Loucy (cell line): ENCODE measurements around the gene D2HGDH.

ENCODE experiments used
- H2AFZ ChIP-seq: fragments of 200-600 bp; sonication (generic); 2 replicates; pipeline ENCODE4 v1.6.0; 2016; ENCODE audit warnings: antibody characterized with exemption, mild to moderate bottlenecking, low read length, moderate library complexity
- H3F3A ChIP-seq: fragments of 200-600 bp; 2 replicates; pipeline ENCODE4 v1.6.0; 2016; ENCODE audit warnings: antibody characterized with exemption, low read depth, mild to moderate bottlenecking
- H3K27me3 ChIP-seq: fragments of 200-600 bp; sonication (generic); 2 replicates; pipeline ENCODE4 v1.6.1; 2014; ENCODE audit warnings: low read length, mild to moderate bottlenecking; ENCODE audit not compliant: insufficient read depth, poor library complexity, severe bottlenecking
- H3K36me3 ChIP-seq: fragments of 200-600 bp; sonication (generic); 2 replicates; pipeline ENCODE4 v1.6.1; 2016; ENCODE audit warnings: low read length; ENCODE audit not compliant: insufficient read depth
- H3K4me1 ChIP-seq: fragments of 200-600 bp; sonication (generic); 2 replicates; pipeline ENCODE4 v1.5.1; 2014; ENCODE audit warnings: low read length, mild to moderate bottlenecking; ENCODE audit not compliant: insufficient read depth, poor library complexity, severe bottlenecking
- H3K4me2 ChIP-seq: fragments of 200-600 bp; sonication (generic); 2 replicates; pipeline ENCODE4 v1.6.0; 2014; ENCODE audit warnings: antibody characterized with exemption, low read length, low read depth, mild to moderate bottlenecking; ENCODE audit not compliant: poor library complexity, severe bottlenecking
- H3K4me3 ChIP-seq: fragments of 200-600 bp; sonication (generic); 2 replicates; pipeline ENCODE4 v1.5.1; 2014; ENCODE audit warnings: low read length, mild to moderate bottlenecking, mixed read lengths; ENCODE audit not compliant: poor library complexity, severe bottlenecking
- H3K79me2 ChIP-seq: fragments of 200-600 bp; sonication (generic); 2 replicates; pipeline ENCODE4 v1.6.1; 2014; ENCODE audit warnings: low read length; ENCODE audit not compliant: insufficient read depth
- H3K9ac ChIP-seq: fragments of 200-600 bp; sonication (generic); 2 replicates; pipeline ENCODE4 v1.6.0; 2014; ENCODE audit warnings: mild to moderate bottlenecking, low read depth, low read length, moderate library complexity; ENCODE audit not compliant: poor library complexity, severe bottlenecking
- H3K9me2 ChIP-seq: fragments of 200-600 bp; sonication (generic); replicated peaks from 2 replicates; pipeline ENCODE4 v1.6.1; 2016; ENCODE audit warnings: low read depth, low read length, mixed read lengths
- H3K9me3 ChIP-seq: fragments of 200-600 bp; sonication (generic); 2 replicates; pipeline ENCODE4 v1.6.1; 2014; ENCODE audit warnings: mild to moderate bottlenecking, antibody characterized with exemption, low read length, low read depth; ENCODE audit not compliant: insufficient read depth
- H4K20me1 ChIP-seq: fragments of 200-600 bp; sonication (generic); 2 replicates; pipeline ENCODE4 v1.6.0; 2014; ENCODE audit warnings: antibody characterized with exemption, low read length, mild to moderate bottlenecking; ENCODE audit not compliant: insufficient read depth, poor library complexity, severe bottlenecking
- EZH2phosphoT487 ChIP-seq: fragments of 200-600 bp; IDR thresholded peaks from 2 replicates; pipeline ENCODE4 v1.6.1; 2018; ENCODE audit warnings: antibody characterized with exemption, mild to moderate bottlenecking, moderate library complexity, borderline replicate concordance
- TF ChIP-seq, protein P1 (sequence below): fragments of 200-600 bp; sonication (generic); conservative IDR thresholded peaks from 2 replicates; pipeline ENCODE4 v1.5.1; 2014; ENCODE audit warnings: mild to moderate bottlenecking, antibody characterized with exemption, low read length

The D2HGDH gene

DNA sequence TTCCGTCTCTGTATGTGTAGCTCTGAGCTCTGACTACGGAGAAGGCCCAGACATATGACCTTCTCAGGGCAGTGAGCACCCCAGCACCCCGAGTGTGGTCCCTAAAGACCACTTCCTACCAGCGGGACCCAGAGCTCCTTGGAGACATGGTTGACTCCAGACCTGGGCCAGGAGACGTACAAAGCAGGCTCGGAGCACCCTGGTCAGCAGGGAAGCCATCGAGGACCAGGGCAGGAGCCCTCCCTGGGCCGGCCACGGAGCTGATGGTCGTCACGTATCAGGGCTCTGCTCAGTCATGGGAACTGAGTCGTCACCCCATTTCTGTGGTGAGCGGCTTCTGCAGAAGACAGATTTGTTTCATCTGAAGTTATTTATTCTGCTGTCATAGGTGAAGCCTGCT, 61.8 kb downstream of the D2HGDH start:
- no peak overlapping the region for H3K9ac ChIP-seq
- no peaks in the 10 kb centered on the region; the same call in 1 of the 2 replicates for H3K9me3 ChIP-seq
- no peaks in the 10 kb centered on the region for H3K9me2 ChIP-seq
- H3K27me3 ChIP-seq: no peaks in the 10 kb centered on the region
- H4K20me1 ChIP-seq: no peaks in the 10 kb centered on the region
- no peak overlapping the region for H3K4me3 ChIP-seq
- H3K4me1 ChIP-seq: no peaks in the 10 kb centered on the region
- no peaks in the 10 kb centered on the region for H3F3A ChIP-seq
- no peak overlapping the region for H2AFZ ChIP-seq
- no peak overlapping the region for H3K4me2 ChIP-seq
- H3K36me3 ChIP-seq: no peaks in the 10 kb centered on the region
- TF ChIP-seq, protein P1, sequence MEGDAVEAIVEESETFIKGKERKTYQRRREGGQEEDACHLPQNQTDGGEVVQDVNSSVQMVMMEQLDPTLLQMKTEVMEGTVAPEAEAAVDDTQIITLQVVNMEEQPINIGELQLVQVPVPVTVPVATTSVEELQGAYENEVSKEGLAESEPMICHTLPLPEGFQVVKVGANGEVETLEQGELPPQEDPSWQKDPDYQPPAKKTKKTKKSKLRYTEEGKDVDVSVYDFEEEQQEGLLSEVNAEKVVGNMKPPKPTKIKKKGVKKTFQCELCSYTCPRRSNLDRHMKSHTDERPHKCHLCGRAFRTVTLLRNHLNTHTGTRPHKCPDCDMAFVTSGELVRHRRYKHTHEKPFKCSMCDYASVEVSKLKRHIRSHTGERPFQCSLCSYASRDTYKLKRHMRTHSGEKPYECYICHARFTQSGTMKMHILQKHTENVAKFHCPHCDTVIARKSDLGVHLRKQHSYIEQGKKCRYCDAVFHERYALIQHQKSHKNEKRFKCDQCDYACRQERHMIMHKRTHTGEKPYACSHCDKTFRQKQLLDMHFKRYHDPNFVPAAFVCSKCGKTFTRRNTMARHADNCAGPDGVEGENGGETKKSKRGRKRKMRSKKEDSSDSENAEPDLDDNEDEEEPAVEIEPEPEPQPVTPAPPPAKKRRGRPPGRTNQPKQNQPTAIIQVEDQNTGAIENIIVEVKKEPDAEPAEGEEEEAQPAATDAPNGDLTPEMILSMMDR: no peak
- TF ChIP-seq EZH2phosphoT487: no peak
- H3K79me2 ChIP-seq: no peaks in the 10 kb centered on the region

DNA sequence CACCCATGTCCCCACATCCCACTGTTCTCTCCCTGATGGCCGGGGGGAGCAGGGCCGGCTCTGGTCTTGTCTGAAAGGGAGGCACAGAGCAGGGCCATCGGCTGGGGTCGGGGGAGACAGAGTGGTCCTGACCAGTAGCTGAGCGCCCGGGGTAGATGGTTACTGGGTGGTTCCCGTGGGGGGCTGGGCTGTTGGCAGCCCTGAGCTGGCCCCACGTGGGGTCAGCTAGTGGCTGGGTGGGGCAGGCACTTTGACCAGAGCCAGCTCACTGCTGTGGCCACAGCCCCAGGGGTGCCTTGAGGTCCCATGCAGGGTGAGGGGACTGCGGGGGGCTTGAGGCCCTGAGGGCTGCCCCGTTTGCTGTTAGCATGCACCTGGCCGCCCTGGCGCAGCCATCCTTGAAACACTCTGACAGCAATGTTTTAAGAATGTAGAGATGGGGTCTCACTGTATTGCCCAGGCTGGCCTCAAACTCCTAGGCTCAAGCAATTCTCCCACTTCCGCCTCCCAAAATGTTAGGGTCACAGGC, 62.2 kb downstream of the D2HGDH start:
- H2AFZ ChIP-seq: no peak overlapping the region
- H3K4me1 ChIP-seq: no peaks in the 10 kb centered on the region
- H3K79me2 ChIP-seq: no peaks in the 10 kb centered on the region
- no peak overlapping the region for H3K4me2 ChIP-seq
- no peaks in the 10 kb centered on the region for H3K27me3 ChIP-seq
- no peaks in the 10 kb centered on the region for H3K9me2 ChIP-seq
- H3K9me3 ChIP-seq: no peaks in the 10 kb centered on the region
- H4K20me1 ChIP-seq: no peaks in the 10 kb centered on the region
- TF ChIP-seq EZH2phosphoT487: no peak
- TF ChIP-seq, protein P1: no peak
- no peaks in the 10 kb centered on the region for H3K36me3 ChIP-seq
- no peak overlapping the region for H3K4me3 ChIP-seq
- H3K9ac ChIP-seq: no peak overlapping the region
- H3F3A ChIP-seq: no peaks in the 10 kb centered on the region

DNA sequence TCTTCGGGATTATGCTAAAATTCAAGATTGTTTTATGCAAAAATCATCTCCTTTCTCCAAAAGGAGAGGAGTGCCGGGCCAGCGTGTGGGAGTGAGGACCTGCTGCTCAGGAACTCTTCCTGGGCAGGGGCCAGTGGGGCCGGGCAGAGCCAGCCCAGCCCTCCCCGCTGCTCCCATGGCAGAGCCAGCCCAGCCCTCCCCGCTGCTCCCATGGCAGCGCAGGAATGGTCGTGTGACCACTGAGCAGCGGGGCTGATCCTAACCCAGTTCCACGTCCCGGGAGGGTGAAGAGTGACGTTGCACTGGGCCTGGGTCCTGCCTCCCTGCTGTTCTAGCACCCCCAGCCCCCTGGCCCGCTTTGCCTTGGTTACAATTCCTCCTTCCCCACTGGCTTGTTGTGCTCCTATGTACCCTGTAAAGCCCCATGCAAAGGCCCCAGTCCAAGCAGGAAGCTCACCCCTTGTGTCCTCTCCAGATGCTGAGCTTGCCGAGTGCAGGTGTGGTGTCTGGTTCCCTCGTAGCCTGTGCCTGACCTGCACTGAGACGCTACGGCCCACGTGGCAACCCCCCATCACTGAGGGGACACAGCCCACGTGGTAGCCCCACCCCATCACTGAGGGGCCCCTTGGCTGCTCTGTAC, 63.1 kb downstream of the D2HGDH start:
- peaks cover 6% of the 10 kb centered on the region for H3K4me1 ChIP-seq
- H4K20me1 ChIP-seq: no peaks in the 10 kb centered on the region
- H3K9me2 ChIP-seq: no peaks in the 10 kb centered on the region
- no peak overlapping the region for H3K4me2 ChIP-seq
- no peaks in the 10 kb centered on the region for H3K79me2 ChIP-seq
- H3K36me3 ChIP-seq: no peaks in the 10 kb centered on the region
- no peaks in the 10 kb centered on the region for H3F3A ChIP-seq
- no peaks in the 10 kb centered on the region for H3K27me3 ChIP-seq
- H3K9me3 ChIP-seq: no peaks in the 10 kb centered on the region
- no peak overlapping the region for H2AFZ ChIP-seq
- H3K4me3 ChIP-seq: no peak overlapping the region
- no peak overlapping the region for H3K9ac ChIP-seq
- TF ChIP-seq EZH2phosphoT487: no peak
- TF ChIP-seq, protein P1: no peak
